B cell (primary cell): ENCODE data around the gene ZNF181. TPM values are rescaled to one million over a fixed set of nuclear protein-coding genes. Genes with fewer than 3 reads are reported as not detected.

Experiments
- ATAC-seq: fragments of 200-7000 bp; cut with Tn5 transposase; one replicate; pipeline ENCODE4 v1.10.0; 2021; ENCODE audit warnings: low read depth, mild to moderate bottlenecking, moderate number of reproducible peaks, moderate library complexity
- CTCF ChIA-PET: fragments of 350-600 bp; sonication (Branson Sonifier 250); formaldehyde crosslinking; loops from one replicate; lab custom pipeline; 2021; ENCODE audit warnings: antibody characterized with exemption, inconsistent platforms; lab: Charles Lee
- POLR2A ChIA-PET: fragments of 350-600 bp; sonication (Branson Sonifier 250); formaldehyde crosslinking; loops from one replicate; lab custom pipeline; 2021; ENCODE audit warnings: antibody characterized with exemption; lab: Charles Lee
- DNase-seq: peaks from one replicate; pipeline ENCODE4 v3.0.0; 2013
- H2AFZ ChIP-seq: 2 replicates; pipeline ENCODE4 v1.6.1; 2012; ENCODE audit warnings: mild to moderate bottlenecking, low read depth, low read length; ENCODE audit not compliant: insufficient read depth, poor library complexity, severe bottlenecking
- H3K27ac ChIP-seq, 2 donors: 1 replicate in 1 of 2; 2 replicates in 1 of 2; pipeline ENCODE4 v1.5.1; 2012 to 2013; ENCODE audit warnings: low read length in 2 of 2, mild to moderate bottlenecking in 2 of 2, moderate library complexity in 1 of 2
- H3K27me3 ChIP-seq, 4 experiments: fragments of 200-600 bp in 1 of 4; sonication (generic) in 1 of 4; replicated peaks in 1 of 4; 1 replicate in 2 of 4; 2 replicates in 2 of 4; pipeline versions ENCODE4 v1.6.1 to v1.7.0; 2013 to 2016; ENCODE audit warnings: low read length in 3 of 4, mild to moderate bottlenecking in 2 of 4, mixed read lengths in 1 of 4, moderate library complexity in 1 of 4; ENCODE audit not compliant: insufficient read depth in 4 of 4, control insufficient read depth in 3 of 4; ENCODE audit errors: control extremely low read depth in 1 of 4
- H3K36me3 ChIP-seq, 2 experiments: replicated peaks in 1 of 2; 1 replicate in 1 of 2; 2 replicates in 1 of 2; pipeline versions ENCODE4 v1.6.1 to v1.7.1; 2013; ENCODE audit warnings: low read length in 1 of 2; ENCODE audit not compliant: insufficient read depth in 2 of 2, control insufficient read depth in 1 of 2; ENCODE audit errors: control extremely low read depth in 1 of 2, extremely low read depth in 1 of 2
- H3K4me1 ChIP-seq, 2 donors: fragments of 200-600 bp in 1 of 2; sonication (generic) in 1 of 2; 1 replicate in 1 of 2; 2 replicates in 1 of 2; pipeline versions ENCODE4 v1.5.1 to v1.6.1; 2013 to 2017; ENCODE audit warnings: low read length in 2 of 2; ENCODE audit not compliant: control insufficient read depth in 2 of 2, insufficient read depth in 2 of 2
- H3K4me2 ChIP-seq: replicated peaks from 2 replicates; pipeline ENCODE3; 2012; ENCODE audit warnings: mild to moderate bottlenecking, low read depth, low read length; ENCODE audit not compliant: poor library complexity, severe bottlenecking
- H3K4me3 ChIP-seq, 5 experiments: fragments of 200-600 bp in 1 of 5; sonication (generic) in 1 of 5; 1 replicate in 3 of 5; 2 replicates in 2 of 5; pipeline versions ENCODE4 v1.5.1 to v1.7.0; 2011 to 2016; ENCODE audit warnings: low read length in 4 of 5, mild to moderate bottlenecking in 4 of 5, low read depth in 2 of 5, control low read depth in 1 of 5, moderate library complexity in 1 of 5; ENCODE audit not compliant: insufficient read depth in 1 of 5; ENCODE audit errors: control extremely low read depth in 1 of 5, extremely low read depth in 1 of 5
- H3K79me2 ChIP-seq: fragments of 200-600 bp; sonication (generic); one replicate; pipeline ENCODE4 v1.6.0; 2016; ENCODE audit warnings: low read length; ENCODE audit not compliant: control insufficient read depth, insufficient read depth
- H3K9ac ChIP-seq: fragments of 200-600 bp; sonication (generic); 2 replicates; pipeline ENCODE4 v1.6.1; 2017; ENCODE audit warnings: mild to moderate bottlenecking, low read length, moderate library complexity
- H3K9me3 ChIP-seq, 3 donors: one replicate each; pipeline versions ENCODE4 v1.6.1 to v1.7.1; 2013; ENCODE audit warnings: low read length in 2 of 3; ENCODE audit not compliant: control insufficient read depth in 2 of 3, insufficient read depth in 1 of 3; ENCODE audit errors: control extremely low read depth in 1 of 3
- H4K20me1 ChIP-seq: 2 replicates; pipeline ENCODE4 v1.6.0; 2012; ENCODE audit warnings: mild to moderate bottlenecking, low read length; ENCODE audit not compliant: insufficient read depth, control insufficient read depth, poor library complexity, severe bottlenecking
- H3K27ac Mint-ChIP-seq: one replicate; pipeline ENCODE4 v1.8.0; 2021; ENCODE audit warnings: mixed read lengths
- H3K27me3 Mint-ChIP-seq: one replicate; pipeline ENCODE4 v1.8.0; 2021; ENCODE audit warnings: mixed read lengths
- H3K4me1 Mint-ChIP-seq: one replicate; pipeline ENCODE4 v1.8.0; 2021; ENCODE audit warnings: mixed read lengths
- H3K4me3 Mint-ChIP-seq: one replicate; pipeline ENCODE4 v1.8.0; 2021; ENCODE audit warnings: mixed read lengths
- H3K9me3 Mint-ChIP-seq: one replicate; pipeline ENCODE4 v1.8.0; 2022; ENCODE audit warnings: mixed read lengths; ENCODE audit not compliant: insufficient read depth
- CTCF ChIP-seq: fragments of 200-600 bp; IDR thresholded peaks from one replicate; pipeline ENCODE4 v1.8.0; 2022; ENCODE audit warnings: antibody characterized with exemption, mild to moderate bottlenecking
- EZH2 ChIP-seq: IDR thresholded peaks from 2 replicates; pipeline ENCODE4 v1.6.1; 2012; ENCODE audit warnings: borderline replicate concordance, low read depth, mild to moderate bottlenecking, moderate library complexity, low read length; ENCODE audit not compliant: insufficient read depth, poor library complexity, severe bottlenecking
- WGBS: methylation state at CpG from one replicate; pipeline ENCODE4 v1.1.5; 2013; ENCODE audit warnings: missing lambda C conversion rate; ENCODE audit not compliant: insufficient coverage; 5-methylcytosine and 5-hydroxymethylcytosine counted together
- intact Hi-C: fragments of 100-400 bp; cut with micrococcal nuclease; formaldehyde crosslinking; loops from one replicate; pipeline ENCODE4 v1.10.0; 2022
- polyA plus RNA-seq: library from polyadenylated mRNA; depleted of rRNA; stranded (reverse); fragments of >200 nt; gene quantifications from 2 replicates; pipeline ENCODE4 v1.2.3, GENCODE V29; 2012
- total RNA-seq, 2 donors: library from RNA; stranded (reverse); fragments of 120-200 nt in 1 of 2; gene quantifications; 1 replicate in 1 of 2; 2 replicates in 1 of 2; pipeline versions ENCODE4 v1.2.3 to v1.2.4, GENCODE V29; 2013 to 2022

ZNF181 gene
- total and polyA plus RNA-seq, 2 donors (not counting 1 experiment from before 2014, with no cell fraction given) = 11.7 to 13.8 TPM

GRCh38 chr19:34688592-34688991 is 45.5 kb upstream of the ZNF181 start:
- Histone ChIP-seq H4K20me1 (no peaks in the 10 kb centered on the region), H3K4me3 (no peak overlapping the region), H3K36me3 (peaks cover 3 to 10% of the 10 kb centered on the region in 2 experiments), H3K9ac (no peak overlapping the region), H3K27me3 (peaks cover 0 to 5% (median 0%) of the 10 kb centered on the region in 4 experiments), H3K4me2 (no peak overlapping the region), H3K4me1 (no peaks in the 10 kb centered on the region), H3K79me2 (no peaks in the 10 kb centered on the region), H3K27ac (no peak overlapping the region), H3K9me3 (peaks cover 10 to 35% (median 12%) of the 10 kb centered on the region in 3 donors), H2AFZ (no peak overlapping the region)
- intact Hi-C loops = no loop called here
- no peak overlapping the region for H3K4me3 Mint-ChIP-seq
- no peak for TF ChIP-seq CTCF
- TF ChIP-seq EZH2 = no peak
- 100% methylated on average over 1 of the region's 1 CpG for WGBS
- H3K4me1 Mint-ChIP-seq = no peaks in the 10 kb centered on the region
- DNase-seq = no peak
- H3K27me3 Mint-ChIP-seq = peaks cover 13% of the 10 kb centered on the region
- no peak for ATAC-seq
- H3K27ac Mint-ChIP-seq = no peak overlapping the region
- CTCF ChIA-PET = no interaction called here
- POLR2A ChIA-PET = no interaction called here
- peaks cover 18% of the 10 kb centered on the region for H3K9me3 Mint-ChIP-seq

GRCh38 chr19:34690372-34690771 is 43.7 kb upstream of the ZNF181 start:
- no CpG with 5 or more reads among the region's 3 CpGs for WGBS
- no peaks in the 10 kb centered on the region for H3K4me1 Mint-ChIP-seq
- Histone ChIP-seq H3K9me3 (peaks cover 4 to 23% (median 12%) of the 10 kb centered on the region in 3 donors), H3K27ac (no peak overlapping the region), H3K27me3 (peaks cover 0 to 5% (median 4%) of the 10 kb centered on the region in 4 experiments), H3K4me2 (no peak overlapping the region), H3K9ac (no peak overlapping the region), H3K4me3 (no peak overlapping the region), H4K20me1 (no peaks in the 10 kb centered on the region), H3K4me1 (no peaks in the 10 kb centered on the region), H2AFZ (no peak overlapping the region), H3K79me2 (no peaks in the 10 kb centered on the region), H3K36me3 (no peaks in the 10 kb centered on the region)
- no peak overlapping the region for H3K27ac Mint-ChIP-seq
- intact Hi-C loops = no loop called here
- CTCF ChIA-PET = no interaction called here
- H3K4me3 Mint-ChIP-seq = no peak overlapping the region
- TF ChIP-seq CTCF (no peak), EZH2 (no peak)
- ATAC-seq = no peak
- peaks cover 12% of the 10 kb centered on the region for H3K9me3 Mint-ChIP-seq
- no peak for DNase-seq
- POLR2A ChIA-PET = no interaction called here
- H3K27me3 Mint-ChIP-seq = peaks cover 13% of the 10 kb centered on the region
